Endothelial cell of hepatic sinusoid (primary cell): ENCODE data around the gene CCL24.
"Not testable (repeated sequence)": the region's sequence is repeated elsewhere in the genome, so short reads cannot be mapped to it uniquely, and the experiment has no call there.

Source experiments
- in situ Hi-C: cut with HindIII; loops from 2 replicates; pipeline ENCODE4 v1.10.0; 2017; ENCODE audit warnings: low sequenced_read_pairs

CCL24 gene

DNA sequence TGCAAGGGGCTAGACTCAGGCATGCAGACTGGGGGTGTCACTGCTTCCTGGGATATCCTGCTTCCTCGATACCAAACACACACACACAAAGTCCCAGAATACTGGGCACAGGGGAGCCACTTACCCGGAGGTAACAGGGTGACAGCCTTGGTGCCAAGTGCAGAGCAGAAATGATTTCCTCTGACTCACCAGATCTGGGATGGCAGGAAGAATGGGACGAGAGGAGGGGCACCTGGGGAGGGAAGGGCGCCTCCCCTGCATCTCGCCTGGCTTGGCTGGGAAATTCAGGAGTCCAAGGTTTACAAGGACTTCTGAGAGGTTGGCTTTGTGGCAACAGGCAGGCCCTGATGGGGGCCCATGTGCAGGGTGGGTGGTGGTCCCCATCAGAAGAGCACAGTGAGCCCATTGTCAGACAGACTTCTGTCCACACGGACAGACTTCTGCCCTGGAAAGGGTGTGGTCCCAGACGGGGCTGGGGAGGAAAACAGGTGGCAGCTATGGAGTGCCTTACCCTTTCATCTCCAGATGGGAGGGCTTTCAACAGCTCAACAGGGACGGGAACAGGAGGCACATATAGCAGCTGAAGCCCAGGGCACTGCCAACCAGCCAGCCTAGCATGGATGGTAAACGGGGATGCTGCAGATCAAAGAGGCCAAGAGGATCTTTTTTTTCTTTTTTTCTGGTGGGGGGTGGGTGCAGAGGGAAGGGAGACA lies 9.7 kb upstream of the CCL24 start:
- in situ Hi-C loops, result no loop called here

DNA sequence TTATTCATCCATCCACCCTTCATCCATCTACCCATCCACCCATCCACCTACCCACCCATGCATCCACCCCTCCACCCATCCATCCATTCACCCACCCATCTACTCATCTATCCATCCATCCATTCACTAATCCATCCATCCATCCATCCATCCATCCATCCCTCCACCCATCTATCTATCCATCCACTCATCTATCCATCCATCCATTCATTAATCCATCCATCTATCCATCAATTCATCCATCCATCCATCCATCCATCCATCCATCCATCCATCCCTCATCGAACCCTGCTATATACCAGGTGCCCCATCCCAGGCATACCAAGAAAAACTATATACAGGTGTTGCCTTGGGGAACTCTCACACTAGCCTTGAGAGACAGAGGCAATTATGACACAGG lies 7.1 kb upstream of the CCL24 start:
- in situ Hi-C loops, result no loop called here

DNA sequence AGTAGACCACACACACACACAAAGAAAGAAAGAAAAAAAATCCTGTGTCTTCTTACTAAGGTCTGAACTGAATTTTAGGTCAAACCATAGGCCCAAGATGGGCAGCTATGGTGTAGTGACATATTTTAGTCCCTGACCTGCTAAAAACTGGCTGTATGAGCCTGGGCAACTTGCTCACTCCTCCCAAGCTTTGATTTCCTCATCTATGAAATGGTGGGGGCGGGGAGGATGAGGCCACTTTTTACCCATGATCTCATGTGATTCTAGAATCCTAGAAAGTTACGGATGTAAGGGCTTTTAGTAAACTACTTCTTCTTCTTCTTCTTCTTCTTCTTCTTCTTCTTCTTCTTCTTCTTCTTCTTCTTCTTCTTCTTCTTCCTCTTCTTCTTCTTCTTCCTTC lies 6.1 kb upstream of the CCL24 start:
- in situ Hi-C loops, result no loop called here

DNA sequence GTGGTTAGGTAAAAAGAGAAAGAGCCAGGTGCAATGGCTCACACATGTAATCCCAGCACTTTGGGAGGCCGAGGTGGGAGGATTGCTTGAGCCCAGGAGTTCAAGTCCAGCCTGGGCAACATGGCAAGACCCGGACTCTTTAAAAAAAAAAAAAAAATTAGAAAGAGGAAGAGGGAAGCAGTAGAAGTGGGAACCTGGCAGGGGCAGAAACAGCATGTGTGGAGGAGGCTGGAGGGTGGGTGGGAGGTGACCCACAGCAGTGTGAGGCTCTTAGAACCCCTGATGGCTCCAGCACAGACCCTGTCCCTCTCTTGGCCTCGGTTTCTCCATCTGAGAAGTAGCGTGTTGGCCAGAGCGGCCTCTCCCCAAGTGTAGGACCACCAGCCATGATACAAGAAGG lies 4.9 kb upstream of the CCL24 start:
- in situ Hi-C loops, result no loop called here

DNA sequence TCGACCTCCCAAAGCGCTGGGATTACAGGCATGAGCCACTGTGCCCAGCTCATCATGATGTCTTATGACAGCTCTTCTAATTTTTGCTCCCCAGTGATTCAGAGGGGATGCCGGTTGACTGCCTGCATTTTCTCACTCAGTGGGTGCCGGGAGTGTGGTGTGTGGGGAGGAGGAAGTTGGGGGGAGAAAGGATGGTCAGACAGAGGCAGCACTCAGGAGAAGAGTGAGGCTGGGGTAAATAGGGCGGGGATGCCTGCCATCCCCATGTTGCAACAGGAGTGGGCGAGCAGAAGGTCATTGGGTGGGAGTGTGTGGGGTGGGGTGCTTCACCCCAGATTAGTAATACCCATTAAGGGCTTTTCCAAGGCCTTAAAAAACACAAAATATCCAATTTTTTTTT lies 3.5 kb upstream of the CCL24 start:
- in situ Hi-C loops, result no loop called here

DNA sequence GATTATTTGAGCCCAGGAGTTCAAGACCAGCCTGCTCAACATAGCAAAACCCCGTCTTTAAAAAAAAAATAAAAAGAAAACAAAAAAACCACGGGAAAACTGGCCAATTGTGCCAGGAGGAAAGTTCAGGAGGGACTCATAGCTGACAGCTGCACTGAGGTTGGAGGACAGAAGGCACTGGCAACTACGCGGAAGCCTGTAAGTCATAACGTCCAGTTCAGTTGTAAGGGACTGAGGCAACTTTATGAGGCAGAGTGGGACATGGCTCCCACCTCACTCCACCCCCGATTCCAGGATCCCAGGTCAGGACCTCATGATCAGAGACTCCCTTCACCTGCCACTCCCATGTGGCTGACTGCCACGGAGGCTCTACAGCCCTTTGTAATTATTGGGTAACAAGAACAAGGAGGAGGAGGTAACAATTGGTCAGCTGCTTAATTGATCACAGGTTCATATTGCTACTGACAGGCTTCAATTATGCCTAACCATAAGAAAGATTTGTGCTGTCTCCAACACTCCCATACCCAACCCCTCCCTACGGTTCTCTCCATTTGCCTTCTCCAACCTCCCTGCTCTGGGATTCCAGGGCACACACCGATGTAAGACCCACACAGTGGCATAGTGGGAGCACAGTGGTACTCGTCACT lies 1.9 kb upstream of the CCL24 start:
- in situ Hi-C loops, result no loop called here

DNA sequence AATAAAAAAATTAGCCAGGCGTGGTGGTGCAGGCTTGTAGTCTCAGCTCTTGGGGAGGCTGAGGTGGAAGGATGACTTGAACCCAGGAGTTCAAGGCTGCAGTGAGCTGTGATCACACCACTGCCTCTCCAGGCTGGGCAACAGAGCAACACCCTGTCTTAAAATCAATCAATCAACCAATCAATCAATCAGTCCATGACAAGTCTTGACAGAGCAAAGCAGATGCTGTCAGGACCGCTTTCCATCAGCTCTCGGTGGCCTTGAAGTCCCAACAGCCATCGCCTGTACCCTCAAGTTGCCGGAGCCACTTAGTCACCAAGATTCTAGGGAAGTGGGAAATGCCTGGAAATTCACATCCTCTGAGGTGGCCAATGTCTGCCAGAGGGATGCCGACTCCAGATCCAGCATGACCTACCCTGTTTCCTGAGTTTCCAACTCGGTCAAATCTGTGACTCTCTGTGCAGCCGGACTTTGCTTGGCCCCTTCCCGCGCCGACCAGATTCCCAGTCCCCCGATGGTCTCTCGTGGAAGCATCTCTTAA lies 871 bp upstream of the CCL24 start:
- in situ Hi-C loops, result no loop called here

DNA sequence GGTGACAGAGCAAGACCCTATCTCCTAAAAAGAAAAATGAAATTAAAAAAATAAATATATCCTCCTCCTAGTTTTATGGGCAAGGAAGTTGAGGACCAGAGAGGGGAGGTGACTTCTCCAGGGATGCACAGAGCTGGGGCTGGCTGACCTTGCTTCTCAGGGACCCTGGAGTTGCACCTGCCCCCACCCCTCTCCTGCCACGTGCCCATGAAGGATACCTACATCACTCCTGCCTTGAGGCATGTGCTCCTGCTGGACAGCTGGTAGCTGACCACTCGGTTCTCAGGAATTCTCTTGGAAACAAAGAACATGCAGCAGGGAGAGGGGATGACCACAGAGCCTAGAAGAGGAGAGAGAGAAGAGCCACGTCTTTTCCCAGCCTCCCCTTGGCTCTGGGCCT lies 522 bp downstream of the CCL24 start:
- in situ Hi-C loops, result no loop called here

DNA sequence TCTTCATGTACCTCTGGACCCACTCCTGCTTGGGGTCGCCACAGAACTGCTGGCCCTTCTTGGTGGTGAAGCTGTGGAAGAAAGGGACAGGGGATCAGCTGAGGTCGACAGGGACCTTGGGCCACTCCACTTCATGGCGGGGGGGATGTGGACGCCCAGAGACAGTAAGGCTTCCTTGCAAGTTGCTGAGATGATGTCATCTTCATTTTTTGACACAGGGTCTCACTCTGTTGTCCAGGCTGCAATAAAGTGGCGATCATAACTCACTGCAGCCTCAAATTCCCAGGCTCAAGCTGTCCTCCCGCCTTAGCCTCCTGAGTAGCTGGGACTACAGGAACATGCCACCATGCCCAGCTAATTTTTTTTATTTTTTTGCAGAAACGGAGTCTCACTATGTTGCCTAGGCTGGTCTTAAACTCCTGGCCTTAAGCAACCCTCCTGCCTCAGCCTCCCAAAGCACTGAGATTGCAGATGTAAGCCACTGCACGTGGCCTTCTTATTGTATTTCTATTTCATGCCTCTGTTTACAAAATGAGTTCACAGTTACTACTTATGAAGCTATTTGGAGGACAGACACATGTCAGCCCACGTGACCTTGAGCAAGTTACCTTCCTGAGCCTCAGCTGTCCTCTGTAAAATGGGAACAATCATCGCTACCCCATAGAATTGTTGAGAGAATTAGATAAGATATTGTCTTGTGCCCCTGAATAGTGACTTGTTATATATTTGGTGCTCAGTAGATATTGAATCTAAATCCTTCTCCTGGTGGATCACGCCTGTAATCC lies 1.5 kb downstream of the CCL24 start:
- in situ Hi-C loops, result no loop called here

DNA sequence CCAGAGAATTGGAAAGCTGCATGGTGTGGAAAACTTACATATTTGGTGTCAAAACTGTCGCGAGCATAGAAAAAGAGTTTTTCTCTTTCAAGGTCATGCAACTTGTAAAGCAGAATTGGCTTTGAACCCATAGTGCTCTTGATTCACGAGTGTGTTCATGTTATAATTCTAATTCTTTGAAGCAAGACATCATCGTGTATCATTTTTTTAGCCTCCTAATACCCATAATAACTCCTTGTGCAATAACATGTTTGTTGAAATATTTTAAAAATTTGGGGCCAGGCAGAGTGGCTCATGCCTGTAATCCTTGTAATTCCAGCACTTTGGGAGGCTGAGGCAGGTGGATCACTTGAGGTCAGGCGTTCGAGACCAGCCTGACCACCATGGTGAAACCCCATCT lies 4.2 kb downstream of the CCL24 start:
- in situ Hi-C loops, result no loop called here

DNA sequence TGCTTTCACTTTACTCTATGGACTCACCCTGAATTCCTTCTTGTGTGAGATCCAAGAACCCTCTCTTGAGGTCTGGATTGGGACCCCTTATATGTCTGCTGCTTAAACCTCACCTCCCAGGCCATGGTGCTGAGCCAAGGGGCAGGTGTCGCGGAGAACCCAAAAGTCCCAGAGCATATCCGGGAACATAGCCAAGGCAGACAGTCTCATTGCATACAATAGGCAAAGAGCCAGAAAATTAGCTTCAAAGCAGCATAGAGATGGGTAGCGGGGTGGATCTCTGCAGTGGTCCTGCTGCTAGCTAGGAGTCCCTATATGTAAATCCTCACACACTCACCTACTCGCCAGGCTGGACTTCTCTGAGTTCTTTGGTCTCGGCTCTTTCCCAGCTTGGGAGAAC lies 5.5 kb downstream of the CCL24 start:
- in situ Hi-C loops, result no loop called here

DNA sequence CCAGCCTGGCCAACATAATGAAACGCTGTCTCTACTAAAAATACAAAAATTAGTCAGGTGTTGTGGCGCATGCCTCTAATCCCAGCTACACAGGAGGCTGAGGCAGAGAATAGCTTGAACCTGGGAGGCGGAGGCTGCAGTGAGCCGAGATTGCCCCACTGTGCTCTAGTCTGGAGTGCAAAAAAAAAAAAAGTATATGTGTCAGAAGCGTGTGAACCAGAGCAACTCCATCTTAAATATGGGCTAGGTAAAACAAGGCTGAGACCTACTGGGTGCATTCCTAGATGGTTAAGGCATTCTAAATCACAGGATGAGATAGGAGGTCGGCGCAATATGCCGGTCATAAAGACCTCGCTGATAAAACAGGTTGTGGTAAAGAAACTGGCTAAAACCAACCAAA lies 6.2 kb downstream of the CCL24 start:
- in situ Hi-C loops, result no loop called here

DNA sequence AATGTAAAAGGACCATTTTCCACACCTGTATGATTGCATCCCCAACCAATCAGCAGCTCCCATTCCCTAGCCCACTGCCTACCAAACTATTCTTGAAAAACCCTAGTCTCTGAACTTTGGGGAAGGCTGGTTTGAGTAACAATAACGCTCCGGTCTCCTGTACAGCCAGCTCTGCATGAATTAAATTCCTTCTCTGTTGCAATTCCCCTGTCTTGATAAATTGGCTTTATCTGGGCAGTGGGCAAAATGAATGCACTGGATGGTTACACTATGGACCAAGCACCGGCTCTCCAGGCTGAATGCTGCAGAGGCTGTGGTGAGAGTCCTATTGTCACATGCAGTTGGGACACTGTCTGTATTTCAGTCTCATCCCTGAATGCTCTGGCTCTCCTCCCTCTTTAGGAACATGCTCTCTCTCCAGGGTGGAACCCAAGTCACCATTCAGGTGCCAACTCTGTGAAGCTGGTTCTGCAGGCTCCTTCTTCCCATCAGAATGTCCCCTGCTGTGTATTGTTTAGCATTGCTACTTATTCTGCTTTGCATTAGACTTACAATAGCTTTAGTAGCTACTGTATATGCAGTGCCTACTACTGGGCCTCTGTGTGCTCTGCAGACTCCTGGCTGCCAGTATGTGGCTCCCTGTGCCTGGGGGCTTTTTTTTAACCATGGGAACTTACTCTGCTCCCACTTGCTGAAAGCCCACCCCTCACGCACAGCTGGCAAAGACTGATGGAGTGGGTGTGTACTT lies 6.9 kb downstream of the CCL24 start:
- in situ Hi-C loops, result no loop called here

DNA sequence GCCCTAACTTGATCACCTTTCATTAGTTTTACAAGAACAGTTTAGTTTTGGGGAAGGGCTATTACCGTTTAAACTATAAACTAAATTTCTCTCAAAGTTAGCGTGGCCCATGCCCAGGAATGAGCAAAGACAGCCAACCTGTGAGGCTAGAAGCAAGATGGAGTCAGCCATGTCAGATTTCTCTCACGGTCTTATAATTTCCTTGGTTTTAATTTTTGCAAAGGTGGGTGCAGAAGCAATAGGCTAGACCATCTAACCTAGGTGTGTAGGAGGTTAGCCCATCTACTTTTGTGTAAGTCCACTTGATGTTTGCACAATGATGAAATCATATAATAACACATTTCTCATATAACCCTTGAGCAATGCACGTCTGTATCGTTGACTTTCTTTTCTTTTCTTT lies 8.9 kb downstream of the CCL24 start:
- in situ Hi-C loops, result no loop called here

DNA sequence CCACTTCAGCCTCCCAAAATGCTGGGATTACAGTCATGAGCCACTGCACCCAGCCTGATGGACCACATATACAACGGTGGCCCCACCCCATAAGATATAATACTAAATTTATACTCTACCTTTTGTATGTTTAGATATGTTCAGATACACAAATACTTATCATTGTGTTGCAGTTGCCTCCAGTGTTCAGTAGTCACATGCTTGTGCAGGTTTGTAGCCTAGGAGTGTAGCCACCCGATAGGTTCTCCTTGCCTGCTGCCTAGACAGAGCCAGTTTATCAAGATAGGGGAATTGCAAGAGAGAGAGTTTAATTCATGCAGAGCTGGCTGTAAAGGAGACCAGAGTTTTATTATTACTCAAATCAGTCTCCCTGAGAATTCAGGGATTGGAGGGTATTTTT lies 9.6 kb downstream of the CCL24 start:
- in situ Hi-C loops, result no loop called here

DNA sequence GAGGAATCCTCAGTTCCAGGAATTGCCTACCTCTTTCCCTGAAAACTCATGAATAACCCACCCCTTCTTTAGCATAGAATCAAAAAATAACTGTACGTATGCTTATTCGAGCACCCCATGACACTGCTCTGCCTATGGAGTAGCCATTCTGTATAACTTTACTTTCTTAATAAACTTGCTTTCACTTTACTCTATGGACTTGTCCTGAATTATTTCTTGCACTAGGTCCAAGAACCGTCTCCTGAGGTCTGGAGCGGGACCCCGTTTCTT lies 11.1 kb downstream of the CCL24 start:
- in situ Hi-C loops, result no loop called here

DNA sequence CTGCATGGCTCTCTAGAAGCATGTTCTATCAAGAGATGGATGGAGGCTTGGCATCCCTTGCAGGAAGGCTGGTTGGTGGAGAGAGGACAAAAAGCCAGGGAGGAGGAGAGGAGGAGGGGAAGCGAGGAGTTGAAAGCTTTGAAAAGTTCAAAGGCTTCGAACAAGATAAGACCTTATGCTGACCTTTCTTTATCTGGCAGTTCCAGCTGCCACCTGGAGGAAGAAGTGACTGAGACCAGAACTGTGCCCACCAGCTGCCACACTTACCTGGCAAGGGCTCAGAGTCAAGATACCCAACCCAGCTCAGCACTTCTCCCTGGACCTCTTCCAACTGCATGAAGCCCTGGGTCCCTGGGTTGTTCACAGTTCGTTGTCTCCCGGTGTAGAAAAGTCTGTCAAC lies 14.8 kb downstream of the CCL24 start:
- in situ Hi-C loops, result no loop called here

DNA sequence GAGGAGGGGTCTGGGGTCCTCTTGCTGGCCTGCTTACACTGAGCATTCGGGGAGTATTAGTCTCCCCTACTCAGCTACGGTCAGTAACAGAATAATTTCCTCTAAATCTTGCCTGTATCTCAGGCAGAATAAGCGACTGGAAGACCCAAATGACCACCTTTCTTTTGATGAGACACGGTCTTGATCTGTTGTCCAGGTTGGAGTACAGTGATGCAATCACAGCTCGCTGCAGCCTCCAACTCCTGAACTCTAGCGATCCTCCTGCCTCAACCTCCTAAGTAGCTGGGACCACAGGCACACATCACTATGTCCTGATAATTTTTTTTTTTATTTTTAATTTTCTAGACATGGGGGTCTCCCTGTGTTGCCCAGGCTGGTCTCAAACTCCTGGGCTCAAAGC lies 17.2 kb downstream of the CCL24 start:
- in situ Hi-C loops, result no loop called here

DNA sequence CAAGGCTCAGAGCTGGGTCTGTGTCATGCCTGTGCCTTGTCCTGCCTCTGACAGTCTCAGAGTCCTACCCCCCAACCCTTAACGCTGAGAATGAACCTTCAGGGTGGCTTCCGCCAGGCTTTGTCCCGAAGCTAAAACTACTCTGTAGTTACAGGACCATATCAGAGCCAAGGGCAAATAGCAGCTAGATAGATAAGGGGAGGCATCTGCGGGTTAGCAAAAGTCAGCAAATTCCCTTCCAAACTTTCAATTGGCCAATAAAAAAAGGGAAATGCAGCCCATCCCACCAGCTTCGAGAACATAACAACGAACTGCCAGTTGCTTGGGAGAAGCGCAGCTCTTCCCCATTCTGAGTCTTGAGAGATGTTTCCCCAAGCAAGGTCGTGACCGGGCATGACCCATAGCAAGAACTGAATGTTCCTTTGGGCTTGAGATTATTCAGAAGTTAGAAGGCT lies 17.7 kb downstream of the CCL24 start:
- in situ Hi-C loops, result no loop called here

DNA sequence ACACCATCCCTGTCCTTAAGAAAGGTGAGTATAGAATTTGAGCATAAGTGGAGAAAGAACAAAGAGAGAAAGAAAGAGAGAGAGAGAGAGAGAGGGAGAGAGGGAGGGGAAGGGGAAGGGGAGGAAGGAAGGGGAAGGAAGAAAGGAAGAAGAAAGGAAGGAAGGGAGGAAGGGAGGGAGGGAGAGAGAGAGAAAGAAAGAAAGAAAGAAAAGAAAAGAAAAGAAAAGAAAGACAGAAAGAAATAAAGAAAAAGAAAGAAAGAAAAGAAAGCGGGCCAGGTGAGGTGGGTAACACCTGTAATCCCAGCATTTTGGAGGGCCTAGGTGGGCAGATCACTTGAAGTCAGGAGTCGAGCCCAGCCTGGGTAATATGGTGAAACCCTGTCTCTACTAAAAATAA lies 19.9 kb downstream of the CCL24 start:
- in situ Hi-C loops, result no loop called here

DNA sequence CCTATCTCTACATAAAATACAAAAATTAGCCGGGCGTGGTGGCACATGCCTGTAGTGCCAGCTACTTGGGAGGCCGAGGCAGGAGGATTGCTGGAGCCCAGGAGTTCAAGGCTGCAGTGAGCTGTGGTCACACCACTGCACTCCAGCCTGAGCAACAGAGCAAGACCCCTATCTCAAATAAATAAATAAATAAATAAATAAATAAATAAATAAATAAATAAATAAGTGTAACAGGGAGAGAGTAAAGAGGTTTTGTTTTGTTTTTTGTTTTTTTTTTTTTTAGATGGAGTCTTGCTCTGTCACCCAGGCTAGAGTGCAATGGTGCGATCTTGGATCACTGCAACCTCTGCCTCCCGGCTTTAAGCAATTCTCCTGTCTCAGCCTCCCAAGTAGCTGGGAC lies 21.0 kb downstream of the CCL24 start:
- in situ Hi-C loops, result not testable (repeated sequence)
